ENCODE results near the gene IER5. TPM values are rescaled to one million over a fixed set of nuclear protein-coding genes. Genes with fewer than 3 reads are reported as not detected.

The IER5 gene
- polyA plus RNA-seq, 1 donor from 2014 or later: 8.4 TPM

DNA sequence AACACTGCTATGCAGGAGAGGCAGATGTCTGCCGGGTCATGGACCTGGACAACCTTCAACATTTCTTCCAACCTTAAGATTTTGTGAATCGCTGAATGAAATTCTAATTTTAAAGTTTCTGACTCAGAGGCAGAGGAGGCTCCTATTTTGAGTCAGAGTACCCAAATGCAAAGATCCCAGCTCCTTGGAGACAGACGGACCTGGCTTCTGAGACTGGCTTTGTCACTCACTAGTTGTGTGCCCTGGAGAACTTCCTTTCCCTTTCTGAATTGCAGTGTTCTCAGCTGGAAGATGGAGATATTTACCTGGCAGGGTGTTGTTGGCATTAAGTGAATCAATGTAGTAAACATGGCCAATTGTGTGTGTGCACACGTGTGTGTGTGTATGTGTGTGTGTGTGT lies 51.9 kb downstream of the IER5 start:
- Histone ChIP-seq H3K9ac (ENCODE audit: low read length) (no peak overlapping the region), H2AFZ (ENCODE audit: low read depth, low read length) (no peak overlapping the region), H3K79me2 (replicated peaks; ENCODE audit: insufficient read depth, low read length) (no peaks in the 10 kb centered on the region), H3K9me2 (ENCODE audit: insufficient read depth, low read length) (no peaks in the 10 kb centered on the region), H4K20me1 (ENCODE audit: insufficient read depth) (no peaks in the 10 kb centered on the region), H3K4me2 (ENCODE audit: low read length) (no peak overlapping the region), H3K27me3 (ENCODE audit: insufficient read depth, low read depth, low read length) (no peaks in the 10 kb centered on the region), H3K9me3 (ENCODE audit: low read length) (no peaks in the 10 kb centered on the region), H3F3A (ENCODE audit: insufficient read depth, low read length, poor library complexity, severe bottlenecking) (no peaks in the 10 kb centered on the region), H3K4me3 (ENCODE audit: low read length) (no peak overlapping the region), H3K36me3 (ENCODE audit: insufficient read depth, low read length) (no peaks in the 10 kb centered on the region), H3K27ac (ENCODE audit: low read length) (no peak overlapping the region)
- TF ChIP-seq EZH2 (IDR thresholded peaks at IDR 0.05; ENCODE audit: borderline replicate concordance, insufficient read depth, low read length, poor library complexity, severe bottlenecking): no peak
- no peak for TF ChIP-seq POLR2AphosphoS5 (IDR thresholded peaks at IDR 0.05)
- TF ChIP-seq TAF1 (IDR thresholded peaks at IDR 0.05; ENCODE audit: low read depth): no peak
- no peak for TF ChIP-seq RAD21 (conservative IDR thresholded peaks at IDR 0.05)
- no peak for TF ChIP-seq CTCF (IDR thresholded peaks at IDR 0.05; ENCODE audit: poor library complexity, severe bottlenecking)
- TF ChIP-seq MXI1 (conservative IDR thresholded peaks at IDR 0.05; ENCODE audit: poor library complexity, severe bottlenecking): no peak
- TF ChIP-seq EP300 (conservative IDR thresholded peaks at IDR 0.05; ENCODE audit: poor library complexity, severe bottlenecking): no peak
- no peak for TF ChIP-seq SMC3 (conservative IDR thresholded peaks at IDR 0.05; ENCODE audit: poor library complexity)
- TF ChIP-seq REST (IDR thresholded peaks at IDR 0.05; ENCODE audit: borderline replicate concordance): no peak

DNA sequence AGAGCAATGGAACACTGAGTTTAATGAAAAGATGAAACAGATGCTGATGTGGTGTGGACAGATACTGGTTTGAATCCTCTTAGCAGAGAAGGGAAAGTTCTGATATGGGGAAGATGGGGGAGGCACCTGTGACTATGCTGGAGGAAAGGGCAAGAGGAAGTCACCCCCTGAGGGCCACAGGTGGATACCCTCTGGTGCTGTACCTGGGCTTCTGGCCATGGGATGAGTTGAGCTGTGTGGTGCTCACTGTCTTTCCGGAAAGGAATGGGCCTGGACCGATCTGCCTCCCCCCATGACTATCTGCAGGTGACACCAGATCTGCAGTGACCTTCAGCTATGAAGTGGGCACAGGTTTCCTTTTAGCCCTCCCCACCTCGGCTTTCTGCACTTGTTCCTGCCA lies 52.4 kb downstream of the IER5 start:
- H3F3A ChIP-seq (ENCODE audit: insufficient read depth, low read length, poor library complexity, severe bottlenecking): no peaks in the 10 kb centered on the region
- no peaks in the 10 kb centered on the region for H3K9me2 ChIP-seq (ENCODE audit: insufficient read depth, low read length)
- H2AFZ ChIP-seq (ENCODE audit: low read depth, low read length): no peak overlapping the region
- no peaks in the 10 kb centered on the region for H4K20me1 ChIP-seq (ENCODE audit: insufficient read depth)
- H3K27me3 ChIP-seq (ENCODE audit: insufficient read depth, low read depth, low read length): no peaks in the 10 kb centered on the region
- H3K36me3 ChIP-seq (ENCODE audit: insufficient read depth, low read length): no peaks in the 10 kb centered on the region
- no peak for TF ChIP-seq POLR2AphosphoS5 (IDR thresholded peaks at IDR 0.05)
- TF ChIP-seq EP300 (conservative IDR thresholded peaks at IDR 0.05; ENCODE audit: poor library complexity, severe bottlenecking): no peak
- TF ChIP-seq SMC3 (conservative IDR thresholded peaks at IDR 0.05; ENCODE audit: poor library complexity): no peak
- no peak for TF ChIP-seq MXI1 (conservative IDR thresholded peaks at IDR 0.05; ENCODE audit: poor library complexity, severe bottlenecking)
- no peak for TF ChIP-seq REST (IDR thresholded peaks at IDR 0.05; ENCODE audit: borderline replicate concordance)
- no peak for TF ChIP-seq RAD21 (conservative IDR thresholded peaks at IDR 0.05)
- no peak for TF ChIP-seq CTCF (IDR thresholded peaks at IDR 0.05; ENCODE audit: poor library complexity, severe bottlenecking)
- no peak for TF ChIP-seq TAF1 (IDR thresholded peaks at IDR 0.05; ENCODE audit: low read depth)
- no peak for TF ChIP-seq EZH2 (IDR thresholded peaks at IDR 0.05; ENCODE audit: borderline replicate concordance, insufficient read depth, low read length, poor library complexity, severe bottlenecking)
- no peak overlapping the region for H3K4me3 ChIP-seq (ENCODE audit: low read length)
- no peak overlapping the region for H3K9ac ChIP-seq (ENCODE audit: low read length)
- H3K4me2 ChIP-seq (ENCODE audit: low read length): no peak overlapping the region
- H3K79me2 ChIP-seq (replicated peaks; ENCODE audit: insufficient read depth, low read length): no peaks in the 10 kb centered on the region
- no peak overlapping the region for H3K27ac ChIP-seq (ENCODE audit: low read length)
- no peaks in the 10 kb centered on the region for H3K9me3 ChIP-seq (ENCODE audit: low read length)
